Measurements from ENCODE around the gene PRADC1.

DNA sequence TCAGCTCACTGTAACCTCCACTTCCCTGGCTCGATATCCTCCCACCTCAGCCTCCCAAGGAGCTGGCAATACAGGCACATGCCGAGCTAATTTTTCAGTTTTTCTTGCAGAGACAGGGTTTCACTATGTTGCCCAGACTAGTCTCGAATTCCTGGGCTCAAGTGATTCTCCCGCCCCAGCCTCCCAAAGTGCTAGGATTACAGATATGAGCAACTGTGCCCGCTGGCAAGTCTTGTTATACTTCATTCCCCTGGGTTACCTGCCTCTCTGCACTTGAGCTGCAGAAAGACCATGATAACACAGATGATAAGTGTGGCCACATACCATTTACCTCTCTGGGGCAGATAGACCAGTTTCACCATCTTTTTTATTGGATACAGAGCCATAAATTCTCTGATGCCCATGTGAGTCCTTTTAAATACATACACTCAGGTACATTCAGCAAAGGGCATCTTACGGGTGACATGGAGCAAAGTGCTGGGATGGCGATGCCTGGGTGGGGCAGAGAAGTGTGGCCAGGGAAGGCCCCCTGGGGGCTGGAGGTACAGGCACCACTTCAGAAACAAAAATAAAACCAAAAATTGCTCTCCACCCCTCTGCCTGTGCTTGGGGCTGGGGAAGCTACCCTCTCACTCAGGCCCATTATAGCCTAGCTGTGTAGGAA, 21.4 kb upstream of the PRADC1 start:
- TF ChIP-seq POLR2AphosphoS5 (IDR thresholded peaks at IDR 0.05; ENCODE audit: low read depth, low read length) (peak; percentile 19; the same call in 1 of the 2 replicates), POLR2A (IDR thresholded peaks at IDR 0.05; ENCODE audit: low read depth, low read length) (no peak)

All from GM12892 (cell line).